HK-2 (cell line): Measurements from ENCODE around the gene SH3RF3.

Experiments
- DNase-seq: peaks from one replicate; pipeline ENCODE4 v3.0.0-alpha.2; 2018; ENCODE audit not compliant: unreplicated experiment

SH3RF3 gene

GRCh38 chr2:109201465-109202327, 72.7 kb downstream of the SH3RF3 start:
- no peak for DNase-seq

DNA sequence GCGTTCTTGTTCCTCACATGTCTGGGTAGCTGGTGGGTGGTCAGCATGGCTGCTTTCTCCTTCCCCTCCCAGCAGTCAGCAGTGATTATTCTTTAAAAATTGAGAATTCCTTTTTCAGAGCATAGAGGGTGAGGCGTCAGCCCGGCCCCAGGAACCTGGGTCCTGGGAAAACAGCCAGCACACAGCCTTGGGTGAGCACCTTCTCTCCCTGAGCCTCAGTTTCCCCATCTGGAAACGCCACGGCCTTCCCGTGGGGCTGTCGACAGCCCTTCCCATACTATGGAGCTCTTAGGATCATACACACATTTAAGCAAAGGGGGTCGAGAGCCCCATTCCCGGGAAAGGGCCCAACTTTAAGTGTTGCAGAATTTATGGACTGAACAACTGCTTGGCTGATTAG, 73.5 kb downstream of the SH3RF3 start:
- DNase-seq, result no peak

DNA sequence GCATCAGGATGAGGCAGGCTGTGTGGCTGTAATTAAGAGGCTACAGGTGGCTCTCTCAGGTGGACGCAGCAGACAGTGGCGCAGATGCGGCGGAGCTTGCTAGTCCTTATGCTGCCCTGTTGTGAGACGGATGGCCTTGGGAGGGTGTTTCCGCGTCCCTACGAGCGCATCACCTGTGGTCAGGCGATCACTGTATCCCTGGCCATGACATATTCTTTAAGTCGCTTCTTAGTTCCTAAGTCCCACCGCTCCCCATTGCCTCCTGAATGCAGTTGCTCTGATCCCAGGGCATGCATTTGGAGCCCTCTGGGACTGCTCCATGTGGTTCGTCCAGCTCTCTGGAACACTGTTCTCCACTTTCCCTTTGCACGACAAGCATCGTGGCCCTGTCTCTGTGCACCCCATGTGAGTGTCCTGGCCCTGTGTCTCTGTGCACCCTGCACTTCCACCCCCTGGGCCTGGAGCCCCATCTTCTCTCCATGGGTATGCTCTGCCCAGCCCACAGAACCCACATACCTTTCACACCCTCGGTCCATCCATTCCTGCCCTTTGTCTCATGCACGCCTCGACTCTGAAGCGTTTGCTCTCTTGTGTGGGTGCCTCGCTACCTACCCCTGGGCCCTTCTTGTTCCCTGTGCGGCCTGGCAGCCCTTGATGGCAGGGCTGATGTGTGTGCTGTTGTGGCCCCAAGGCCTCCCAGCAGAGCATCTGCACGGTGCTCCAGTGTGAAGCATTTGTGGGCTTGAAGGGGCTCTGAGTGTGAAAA, 74.4 kb downstream of the SH3RF3 start:
- no peak for DNase-seq

- no peak for DNase-seq
Measured at GRCh38 chr2:109204412-109204811, 75.4 kb downstream of the SH3RF3 start.

- no peak for DNase-seq
Measured at GRCh38 chr2:109205447-109205846, 76.4 kb downstream of the SH3RF3 start.

DNA sequence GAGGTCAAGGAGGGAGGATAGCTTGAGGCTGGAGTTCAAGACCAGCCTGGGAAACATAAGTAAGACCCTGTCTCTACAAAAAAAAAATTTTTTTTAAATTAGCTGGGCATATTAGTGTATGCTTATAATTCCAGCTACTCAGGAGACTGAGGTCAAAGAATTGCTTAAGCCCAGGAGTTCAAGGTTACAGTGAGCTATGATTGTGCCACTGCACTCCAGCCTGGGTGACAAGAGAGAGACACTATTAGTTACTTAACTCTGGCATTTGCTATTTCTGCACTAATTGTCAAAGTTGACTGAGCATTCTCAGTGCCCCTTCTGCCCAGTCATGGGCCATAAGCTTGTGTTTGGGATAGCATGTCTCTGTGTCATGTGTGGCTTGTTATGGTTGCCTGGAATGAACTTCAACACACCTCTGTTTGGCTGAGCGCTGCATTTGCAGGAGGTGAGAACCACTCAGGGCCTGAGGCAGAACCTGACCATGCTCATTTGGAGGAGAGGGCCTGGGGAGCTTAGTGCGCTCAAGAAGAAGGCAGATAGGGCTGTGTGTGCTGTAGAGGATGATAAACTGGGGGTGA, 77.7 kb downstream of the SH3RF3 start:
- no peak for DNase-seq

- no peak for DNase-seq
Measured at GRCh38 chr2:109207176-109207575, 78.2 kb downstream of the SH3RF3 start.

GRCh38 chr2:109208071-109208950, 79.3 kb downstream of the SH3RF3 start:
- DNase-seq, result no peak

- no peak for DNase-seq
Measured at GRCh38 chr2:109208951-109209335, 79.9 kb downstream of the SH3RF3 start.

GRCh38 chr2:109209412-109209811, 80.4 kb downstream of the SH3RF3 start:
- peak; percentile 8 for DNase-seq

- DNase-seq, result no peak
Measured at GRCh38 chr2:109209941-109210340, 80.9 kb downstream of the SH3RF3 start.

- no peak for DNase-seq
Measured at GRCh38 chr2:109210431-109211200, 81.6 kb downstream of the SH3RF3 start.

- DNase-seq, result no peak
Measured at GRCh38 chr2:109211315-109211714, 82.3 kb downstream of the SH3RF3 start.

DNA sequence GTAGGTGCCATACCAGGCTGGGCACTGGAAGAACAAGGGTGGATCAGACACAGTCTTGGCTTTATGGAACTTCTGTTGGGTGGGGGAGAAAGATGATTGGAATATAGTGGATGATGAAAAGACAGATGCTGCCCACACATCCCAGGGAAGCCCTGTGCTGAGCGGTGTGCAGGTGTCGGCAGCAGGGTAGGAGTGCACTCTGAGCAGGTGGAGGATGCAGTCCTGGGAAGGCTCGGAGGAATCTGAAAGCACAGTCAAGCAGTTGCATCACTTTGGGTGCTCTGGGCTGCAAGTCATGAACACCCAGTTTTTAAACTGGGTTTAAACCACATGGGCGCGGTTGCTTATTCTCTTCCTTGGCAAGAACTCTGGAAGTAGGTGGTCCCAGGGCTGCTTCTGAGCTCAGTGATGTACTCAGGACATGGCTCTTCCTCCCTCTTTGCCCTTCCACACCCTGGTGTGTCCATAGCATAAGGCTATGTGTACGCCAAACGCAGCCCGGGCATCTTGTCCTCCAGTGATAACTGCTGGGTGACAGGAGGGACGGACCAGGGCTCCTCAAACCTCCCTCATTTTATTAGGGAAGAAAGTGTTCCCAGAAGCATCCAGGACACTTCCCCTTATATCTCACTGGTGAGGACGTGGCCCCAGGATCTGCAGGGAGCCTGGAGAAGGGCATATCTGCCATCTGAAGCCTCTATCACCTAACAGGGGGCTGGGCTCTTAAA, 84.0 kb downstream of the SH3RF3 start:
- DNase-seq, result no peak

DNA sequence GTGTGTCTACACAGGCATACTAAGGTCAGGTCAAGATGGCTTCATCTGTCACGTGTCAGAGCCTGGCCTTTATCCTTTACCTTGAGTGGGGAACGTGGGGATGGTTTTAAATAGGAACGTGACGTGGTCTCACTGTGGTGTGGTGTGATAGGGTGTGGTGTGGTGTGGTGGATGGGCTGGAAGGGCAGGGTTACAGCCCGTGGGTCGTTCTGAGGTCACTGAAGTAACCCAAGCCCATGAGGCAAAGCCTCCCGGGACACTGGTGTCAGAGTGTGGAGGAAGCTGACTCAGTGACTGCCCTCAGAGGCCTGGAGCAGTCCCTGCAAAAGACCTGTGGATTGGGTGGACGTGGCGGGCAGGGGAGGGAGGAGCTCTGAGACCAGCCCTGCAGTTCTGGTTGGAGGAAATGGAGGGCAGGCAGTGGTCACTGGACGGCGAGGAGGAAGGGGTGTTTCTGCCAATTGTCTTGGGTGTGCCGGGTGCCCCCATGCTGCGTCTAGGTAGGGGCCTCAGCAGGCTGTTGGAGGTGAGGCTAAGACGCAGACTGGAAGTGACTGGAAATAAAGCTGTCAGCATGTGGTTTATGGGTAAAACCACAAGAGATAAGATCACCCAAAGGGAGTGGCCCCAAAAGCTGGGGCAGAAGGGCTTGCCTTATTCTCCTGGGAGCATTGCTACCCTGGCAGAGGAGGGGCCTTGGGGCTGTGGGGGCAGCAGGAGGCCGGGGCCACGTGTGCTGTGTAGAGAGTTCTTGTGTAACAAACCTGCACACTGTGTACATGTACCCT, 84.8 kb downstream of the SH3RF3 start:
- DNase-seq, result peak; percentile 15

GRCh38 chr2:109214651-109215371, 85.8 kb downstream of the SH3RF3 start:
- no peak for DNase-seq

- no peak for DNase-seq
Measured at GRCh38 chr2:109215866-109216265, 86.9 kb downstream of the SH3RF3 start.

- no peak for DNase-seq
Measured at GRCh38 chr2:109216332-109216731, 87.3 kb downstream of the SH3RF3 start.
